Measurements from ENCODE around the gene CCDC92B. TPM values are rescaled to one million over a fixed set of nuclear protein-coding genes. Genes with fewer than 3 reads are reported as not detected.
"Not testable (repeated sequence)": the region's sequence is repeated elsewhere in the genome, so short reads cannot be mapped to it uniquely, and the experiment has no call there.

CCDC92B gene
- total RNA-seq, 1 experiment from 2014 or later = 1.9 TPM

DNA sequence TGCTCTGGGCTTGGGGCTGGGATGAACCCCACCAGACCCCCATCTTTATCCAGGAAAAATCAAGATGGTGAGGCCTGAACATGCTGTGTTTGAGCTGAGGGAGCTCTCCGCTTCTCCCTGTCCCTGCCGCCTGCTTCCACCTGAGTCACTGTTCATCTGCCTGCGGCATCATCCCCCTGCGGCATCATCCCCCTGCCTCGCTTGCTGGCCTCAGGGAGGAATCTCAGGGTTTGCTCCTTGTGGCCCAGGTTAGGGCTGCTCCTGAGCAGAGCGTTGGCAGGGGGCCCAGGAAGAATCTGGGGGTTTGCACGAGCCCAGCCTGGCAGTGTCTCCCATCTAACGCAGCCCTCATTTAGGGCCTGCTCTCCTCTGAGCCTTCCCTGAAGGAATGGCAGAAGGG lies 35.4 kb upstream of the CCDC92B start:
- TF ChIP-seq EZH2 (IDR thresholded peaks at IDR 0.05; ENCODE audit: low read depth) (no peak), CTCF (conservative IDR thresholded peaks at IDR 0.05) (no peak)
- no peaks in the 10 kb centered on the region for H3K9me3 ChIP-seq (ENCODE audit: insufficient read depth, low read depth)
- no peak for DNase-seq
- peaks cover 20% of the 10 kb centered on the region for H3K27me3 ChIP-seq (ENCODE audit: insufficient read depth, low read depth)
- POLR2A ChIA-PET (ENCODE audit: unreplicated experiment) = interaction anchor here (0.7 to 1.0 kb wide), 2 partner anchors 28 to 48 kb away, joined by 4 to 9 read pairs; no protein-coding TSS in a partner anchor
- H4K20me1 ChIP-seq (ENCODE audit: insufficient read depth) = no peaks in the 10 kb centered on the region
- CTCF ChIA-PET = no interaction called here
- BruUV-seq (replicated peaks) = no TSS peak
- H3K4me3 ChIP-seq = no peak overlapping the region
- no peaks in the 10 kb centered on the region for H3K9me2 ChIP-seq (ENCODE audit: insufficient read depth)
- H3K4me2 ChIP-seq = no peak overlapping the region
- H3K36me3 ChIP-seq (ENCODE audit: low read depth) = no peaks in the 10 kb centered on the region
- H3K27ac ChIP-seq = no peak overlapping the region
- no peaks in the 10 kb centered on the region for H3K4me1 ChIP-seq (replicated peaks; ENCODE audit: insufficient read depth)
- no peaks in the 10 kb centered on the region for H3F3A ChIP-seq (ENCODE audit: insufficient read depth, low read depth)
- no peaks in the 10 kb centered on the region for H3K79me2 ChIP-seq (ENCODE audit: low read depth)
- no peak overlapping the region for H2AFZ ChIP-seq
- intact Hi-C loops (cut with micrococcal nuclease; ENCODE audit: unreplicated experiment) = loop anchor here (5.0 kb wide), 2 partner anchors 42 to 142 kb away; no protein-coding TSS in a partner anchor

GRCh38 chr17:2783310-2784030 lies 34.0 kb upstream of the CCDC92B start:
- Histone ChIP-seq H3K36me3 (ENCODE audit: low read depth) (no peaks in the 10 kb centered on the region), H2AFZ (no peak overlapping the region), H3K27me3 (ENCODE audit: insufficient read depth, low read depth) (peaks cover 34% of the 10 kb centered on the region), H3K27ac (no peak overlapping the region), H3K9me2 (ENCODE audit: insufficient read depth) (no peaks in the 10 kb centered on the region), H4K20me1 (ENCODE audit: insufficient read depth) (no peaks in the 10 kb centered on the region), H3K4me3 (no peak overlapping the region), H3K9me3 (ENCODE audit: insufficient read depth, low read depth) (no peaks in the 10 kb centered on the region), H3F3A (ENCODE audit: insufficient read depth, low read depth) (no peaks in the 10 kb centered on the region), H3K4me2 (no peak overlapping the region), H3K79me2 (ENCODE audit: low read depth) (no peaks in the 10 kb centered on the region), H3K4me1 (replicated peaks; ENCODE audit: insufficient read depth) (no peaks in the 10 kb centered on the region)
- TF ChIP-seq EZH2 (IDR thresholded peaks at IDR 0.05; ENCODE audit: low read depth) (no peak), CTCF (conservative IDR thresholded peaks at IDR 0.05) (no peak)
- no TSS peak for BruUV-seq (replicated peaks)
- DNase-seq = no peak
- intact Hi-C loops (cut with micrococcal nuclease; ENCODE audit: unreplicated experiment) = no loop called here
- CTCF ChIA-PET = no interaction called here
- POLR2A ChIA-PET (ENCODE audit: unreplicated experiment) = no interaction called here

GRCh38 chr17:2782055-2782454 lies 32.6 kb upstream of the CCDC92B start:
- Histone ChIP-seq H3K4me3 (no peak overlapping the region), H3K4me1 (replicated peaks; ENCODE audit: insufficient read depth) (no peaks in the 10 kb centered on the region), H3K9me2 (ENCODE audit: insufficient read depth) (no peaks in the 10 kb centered on the region), H3K27ac (no peak overlapping the region), H4K20me1 (ENCODE audit: insufficient read depth) (no peaks in the 10 kb centered on the region), H3K27me3 (ENCODE audit: insufficient read depth, low read depth) (peaks cover 44% of the 10 kb centered on the region), H3K9me3 (ENCODE audit: insufficient read depth, low read depth) (no peaks in the 10 kb centered on the region), H3K36me3 (ENCODE audit: low read depth) (no peaks in the 10 kb centered on the region), H3K4me2 (no peak overlapping the region), H3F3A (ENCODE audit: insufficient read depth, low read depth) (no peaks in the 10 kb centered on the region), H3K79me2 (ENCODE audit: low read depth) (no peaks in the 10 kb centered on the region), H2AFZ (no peak overlapping the region)
- ChIA-PET POLR2A (ENCODE audit: unreplicated experiment) (no interaction called here), CTCF (no interaction called here)
- no peak for TF ChIP-seq EZH2 (IDR thresholded peaks at IDR 0.05; ENCODE audit: low read depth)
- no peak for TF ChIP-seq CTCF (conservative IDR thresholded peaks at IDR 0.05)
- no peak for DNase-seq
- intact Hi-C loops (cut with micrococcal nuclease; ENCODE audit: unreplicated experiment) = no loop called here
- no TSS peak for BruUV-seq (replicated peaks)

GRCh38 chr17:2781598-2781997 lies 32.1 kb upstream of the CCDC92B start:
- BruUV-seq (replicated peaks); CTCF ChIA-PET: not testable (repeated sequence)

More at GRCh38 chr17:2781598-2781997, 32.1 kb upstream of the CCDC92B start:
- H3K79me2 ChIP-seq (ENCODE audit: low read depth); H3K4me1 ChIP-seq (replicated peaks; ENCODE audit: insufficient read depth); intact Hi-C loops (cut with micrococcal nuclease; ENCODE audit: unreplicated experiment); H3K36me3 ChIP-seq (ENCODE audit: low read depth); H4K20me1 ChIP-seq (ENCODE audit: insufficient read depth); POLR2A ChIA-PET (ENCODE audit: unreplicated experiment); H2AFZ ChIP-seq; H3K27ac ChIP-seq; H3K9me3 ChIP-seq (ENCODE audit: insufficient read depth, low read depth); H3K4me3 ChIP-seq; DNase-seq; H3K4me2 ChIP-seq; H3K9me2 ChIP-seq (ENCODE audit: insufficient read depth); H3F3A ChIP-seq (ENCODE audit: insufficient read depth, low read depth): not testable (repeated sequence)
- H3K27me3 ChIP-seq (ENCODE audit: insufficient read depth, low read depth) = peaks cover 47% of the 10 kb centered on the region
